GM18498 (cell line): ENCODE results near the gene ICA1.
A peak's percentile ranks its signal among the peaks of the same experiment; 100 is the strongest.

Experiments
- ATAC-seq: cut with Tn5 transposase; IDR thresholded peaks from one replicate; pipeline ENCODE4 v1.9.1; 2021; ENCODE audit warnings: mild to moderate bottlenecking, moderate library complexity; ENCODE audit not compliant: unreplicated experiment

The ICA1 gene

DNA sequence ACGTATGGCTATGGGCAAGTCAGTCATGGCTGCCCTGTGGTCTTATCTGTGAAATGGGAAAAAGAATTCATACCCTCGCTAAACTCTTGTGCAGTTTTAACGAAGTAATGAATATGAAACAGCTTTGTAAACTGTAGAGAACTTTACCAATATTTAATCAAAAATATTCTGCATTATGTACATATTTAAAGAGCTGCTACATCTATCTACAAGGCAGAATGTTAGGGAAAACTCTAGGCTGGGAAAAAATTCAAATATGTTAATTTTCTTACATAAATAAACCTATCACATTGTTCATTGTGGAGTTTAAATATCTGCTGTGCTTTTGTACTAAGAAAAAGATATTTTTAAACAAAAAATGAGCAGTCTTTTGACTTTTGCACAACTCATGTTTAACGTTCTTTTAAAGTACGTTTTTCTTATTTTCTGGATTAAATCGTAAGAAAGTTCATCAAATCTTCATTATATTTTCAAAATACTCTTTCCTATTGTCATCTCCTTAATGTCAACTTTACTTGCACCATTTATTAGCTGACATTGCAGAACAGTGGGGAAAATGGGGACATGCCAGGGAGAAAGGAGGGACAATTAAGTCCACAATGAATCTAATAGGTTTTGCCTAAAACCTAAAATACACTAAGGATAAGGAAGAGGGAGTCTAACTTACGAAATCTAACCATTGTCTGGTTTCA is 57.5 kb downstream of the ICA1 start:
- ATAC-seq, result no peak

DNA sequence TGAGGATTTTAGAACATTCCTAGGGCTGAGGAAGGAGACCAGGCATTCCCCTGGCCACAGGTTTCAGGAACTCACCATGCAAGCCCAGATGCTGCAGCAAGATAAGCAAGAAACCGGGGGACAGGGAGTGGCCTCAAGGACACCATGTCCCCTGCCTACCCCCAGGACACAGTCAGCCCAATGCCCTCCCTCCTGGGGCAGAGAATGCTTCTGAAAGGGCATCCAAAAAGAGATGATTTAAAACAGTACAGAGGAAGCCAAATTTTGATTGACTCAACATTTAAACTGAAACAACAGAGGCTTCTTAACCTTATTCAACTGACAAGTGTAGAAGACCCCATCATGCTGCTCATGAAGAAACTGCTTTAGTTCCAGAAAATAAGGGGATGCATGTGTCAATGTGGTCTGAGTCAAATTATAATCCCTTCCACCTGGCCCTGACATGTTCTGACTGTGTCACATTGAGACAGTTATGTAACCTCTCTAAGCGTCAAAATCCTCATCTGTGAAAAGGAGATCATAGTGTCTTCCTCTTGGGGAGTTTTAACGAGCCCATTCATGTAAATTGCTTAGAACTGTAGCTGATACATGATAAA is 60.0 kb downstream of the ICA1 start:
- ATAC-seq, result no peak

DNA sequence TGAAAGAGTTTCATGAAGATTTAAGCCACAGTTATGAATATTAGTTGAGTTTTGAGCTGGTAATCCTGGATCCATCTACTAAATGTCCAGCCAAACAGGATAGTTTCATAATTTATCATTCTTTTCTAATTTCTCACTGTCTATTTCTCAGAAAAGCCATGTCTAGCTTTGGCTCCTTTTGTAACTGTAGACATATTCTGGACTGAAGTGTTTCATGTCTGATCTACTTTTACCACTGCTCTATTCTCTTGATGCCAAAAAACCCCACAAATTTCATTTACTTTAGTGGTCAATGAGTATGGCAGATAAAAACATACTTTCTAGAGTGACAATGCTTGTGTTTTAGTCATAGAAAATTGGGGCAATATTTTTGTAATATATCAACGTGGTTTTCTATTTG is 61.2 kb downstream of the ICA1 start:
- ATAC-seq, result no peak

DNA sequence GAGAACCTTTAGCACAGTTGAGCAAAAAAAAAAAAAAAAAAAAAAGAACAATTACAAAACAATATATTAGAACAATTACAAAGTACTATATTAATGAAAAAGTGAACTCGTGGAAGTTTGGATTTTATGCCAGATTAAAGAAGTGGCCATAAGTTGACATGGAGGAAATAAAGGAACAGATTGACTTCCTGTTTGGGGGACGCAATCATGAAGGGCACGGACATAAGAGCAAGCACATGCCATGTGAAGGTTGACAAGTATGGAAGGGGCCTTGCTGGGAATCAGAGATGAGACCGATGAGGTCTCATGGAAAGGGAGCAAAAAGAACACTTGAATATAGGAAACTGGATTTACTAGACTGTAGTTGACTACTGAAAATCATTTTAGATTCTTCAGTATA is 61.7 kb downstream of the ICA1 start:
- ATAC-seq, result no peak

DNA sequence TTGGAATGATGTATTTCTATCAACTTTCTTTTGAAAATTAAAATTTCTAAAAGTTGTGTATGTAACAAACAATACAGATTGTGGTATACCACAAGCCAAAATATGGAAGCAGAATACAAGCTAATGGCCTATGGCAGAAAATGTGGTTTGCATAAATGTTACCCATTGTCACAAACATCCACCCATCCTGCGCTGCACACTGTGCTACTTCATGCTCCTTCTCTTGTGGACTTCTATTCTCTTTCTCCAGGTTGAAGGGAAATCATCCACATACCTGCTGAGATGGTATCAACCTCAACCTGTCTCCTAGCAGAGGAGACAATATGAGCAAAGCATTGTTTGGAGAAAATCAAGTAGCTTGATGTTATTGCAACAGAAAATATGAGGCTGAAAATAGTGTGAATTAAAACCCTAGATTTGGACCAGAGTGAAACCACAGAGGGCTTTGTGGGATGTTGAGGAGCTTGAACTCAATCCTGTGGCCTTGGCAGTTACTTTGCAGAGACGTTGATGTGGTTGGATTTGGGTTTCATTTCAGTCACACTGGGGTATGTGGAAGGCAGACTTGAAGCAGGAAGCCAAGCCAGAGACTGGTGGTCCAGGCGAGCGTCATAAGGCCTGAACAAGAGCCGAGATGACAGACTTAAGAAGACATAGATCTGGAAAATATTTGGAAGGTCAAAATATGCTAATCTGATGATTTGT is 63.8 kb downstream of the ICA1 start:
- ATAC-seq, result no peak

DNA sequence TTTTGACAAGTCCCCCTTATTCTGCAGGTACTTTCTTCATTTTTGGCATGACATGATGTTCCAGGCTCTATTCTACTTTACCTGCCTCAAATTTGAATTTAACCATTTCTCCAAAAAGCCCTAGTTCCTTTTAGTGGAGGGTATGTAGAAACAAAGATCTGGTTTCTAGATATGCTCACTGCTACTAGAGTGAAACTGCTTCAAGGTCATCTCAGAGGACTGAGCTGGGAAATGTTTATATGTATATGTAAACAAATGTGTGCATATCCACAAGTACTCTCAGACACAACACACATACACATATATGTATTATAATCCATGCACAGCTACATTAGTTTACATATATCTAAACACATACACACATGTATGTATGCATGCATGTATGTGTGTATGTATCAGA is 69.1 kb downstream of the ICA1 start:
- no peak for ATAC-seq

DNA sequence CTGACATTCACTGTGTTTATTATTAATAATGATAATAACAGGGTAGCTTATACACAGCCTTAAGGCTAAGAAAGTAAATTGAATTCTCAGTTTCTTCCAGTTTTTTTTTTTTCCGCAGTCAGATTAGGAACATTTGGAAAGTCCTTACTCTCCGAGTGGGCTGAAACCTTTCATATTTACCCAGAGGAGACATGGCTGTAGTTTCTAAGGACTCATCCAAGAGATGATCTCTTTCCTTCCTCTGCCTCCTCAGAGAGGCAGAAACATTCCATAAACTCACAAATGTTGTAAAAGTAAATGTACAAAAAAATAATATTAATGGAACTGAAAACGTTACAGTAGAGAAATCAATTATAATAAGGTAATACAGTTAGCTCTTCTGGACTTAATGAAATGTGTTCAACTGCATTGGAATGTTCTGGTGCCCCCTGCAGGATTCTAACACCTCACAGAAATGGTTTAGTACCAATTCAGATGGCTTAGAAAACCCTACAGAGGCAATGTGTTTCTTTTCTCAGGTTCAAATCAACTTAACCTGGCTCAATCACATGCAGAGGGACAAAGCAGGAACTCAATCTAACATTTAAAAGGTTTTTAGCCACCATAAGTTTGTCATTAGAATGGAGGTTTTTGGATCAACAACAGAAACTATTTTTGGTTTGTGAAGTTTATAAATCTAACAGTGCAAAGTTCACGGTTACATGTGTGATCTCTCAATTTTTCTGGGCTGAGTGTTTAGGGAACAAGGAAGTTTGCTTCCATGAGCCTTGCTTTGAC is 71.7 kb downstream of the ICA1 start:
- peak; percentile 84 for ATAC-seq

DNA sequence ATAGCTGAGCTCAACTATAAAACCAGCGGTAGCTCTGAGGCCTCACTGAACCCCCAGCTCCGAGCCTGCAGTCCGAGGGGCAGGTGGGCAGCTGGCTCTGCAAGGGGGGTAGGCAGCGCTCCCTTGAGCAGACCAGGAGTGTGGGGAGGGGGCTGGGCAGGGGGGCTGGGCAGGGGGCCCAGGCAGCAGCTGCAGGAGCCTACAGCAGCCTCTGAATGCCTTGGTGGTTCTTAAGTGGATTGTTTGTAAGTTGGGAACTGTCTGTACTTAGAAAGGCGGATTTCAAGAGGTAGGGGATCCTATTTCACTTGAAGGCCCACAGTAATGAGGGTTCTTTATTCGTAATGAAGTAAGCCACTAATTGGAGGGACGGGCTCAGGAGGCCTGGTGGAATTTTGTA is 72.3 kb downstream of the ICA1 start:
- ATAC-seq, result no peak

DNA sequence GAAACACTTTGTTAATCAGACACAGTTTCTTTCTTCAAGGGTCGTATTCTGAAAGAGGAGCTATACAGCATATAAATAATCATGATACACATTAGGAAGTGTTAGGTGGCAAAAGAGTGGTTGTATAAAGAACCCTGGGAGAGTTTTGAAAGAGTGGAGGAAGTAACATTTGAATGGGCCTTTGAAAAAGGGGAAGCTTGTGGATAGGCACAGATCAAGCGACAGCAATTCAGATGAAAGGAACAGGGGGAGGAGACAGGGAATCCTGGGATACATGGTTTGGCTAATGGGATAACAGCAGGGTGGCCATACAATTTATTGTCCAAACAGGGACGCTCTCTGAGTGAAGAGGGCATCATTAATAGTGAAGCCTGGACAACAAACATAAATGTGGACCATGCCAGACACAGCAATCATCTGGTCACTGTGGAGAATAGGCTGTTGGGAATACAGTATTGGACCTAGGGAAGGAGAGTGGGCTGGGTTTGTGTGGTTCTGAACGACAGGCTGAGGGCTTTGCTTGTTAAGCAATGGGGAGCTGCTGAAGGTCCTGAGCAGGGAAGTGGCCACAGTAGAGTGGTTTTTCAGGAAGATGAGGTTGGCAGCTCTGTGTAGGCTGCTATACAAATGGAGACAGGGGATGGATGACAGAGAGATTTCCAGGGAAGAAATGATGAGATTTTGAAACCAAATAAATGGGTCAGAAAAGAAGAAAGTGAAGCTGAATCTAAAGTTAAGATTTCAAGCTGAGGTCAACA is 75.9 kb downstream of the ICA1 start:
- no peak for ATAC-seq

DNA sequence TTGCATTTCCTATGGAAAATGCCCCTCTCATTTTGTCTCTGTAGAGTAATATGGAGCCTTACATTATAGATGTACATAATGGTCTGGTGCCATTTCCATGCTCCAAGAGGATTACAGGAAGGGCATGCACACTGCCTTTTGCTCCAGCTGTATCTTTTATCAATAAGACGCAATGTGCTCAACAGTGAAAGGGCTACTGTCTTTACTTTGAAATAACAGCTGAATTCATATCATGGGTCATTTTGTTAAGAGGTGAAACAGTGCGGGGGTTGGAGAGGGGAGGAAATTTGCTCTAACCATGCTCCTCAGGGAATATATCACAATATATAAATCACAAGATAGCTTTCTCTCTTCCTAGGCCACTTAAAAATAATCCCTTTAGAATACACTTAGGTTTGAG is 77.7 kb downstream of the ICA1 start:
- ATAC-seq, result no peak

DNA sequence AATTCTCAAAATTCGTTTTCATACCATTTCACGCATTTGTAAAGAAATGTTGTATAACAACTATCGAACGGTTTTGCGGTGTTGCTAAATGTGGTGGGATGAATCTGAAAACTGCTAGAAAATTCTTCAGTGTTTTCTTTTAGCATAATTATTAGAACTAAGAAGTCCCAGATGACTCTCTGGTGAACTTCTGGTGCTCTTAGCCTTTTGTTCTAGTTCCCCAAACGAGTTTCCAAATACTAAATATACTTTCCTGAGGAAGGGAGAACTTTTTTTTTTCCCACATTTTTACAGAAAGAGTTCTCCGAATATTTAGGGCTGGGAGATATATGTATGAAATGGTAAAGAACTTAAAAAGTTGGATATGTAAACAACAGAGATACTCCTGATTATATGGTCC is 82.5 kb downstream of the ICA1 start:
- no peak for ATAC-seq

DNA sequence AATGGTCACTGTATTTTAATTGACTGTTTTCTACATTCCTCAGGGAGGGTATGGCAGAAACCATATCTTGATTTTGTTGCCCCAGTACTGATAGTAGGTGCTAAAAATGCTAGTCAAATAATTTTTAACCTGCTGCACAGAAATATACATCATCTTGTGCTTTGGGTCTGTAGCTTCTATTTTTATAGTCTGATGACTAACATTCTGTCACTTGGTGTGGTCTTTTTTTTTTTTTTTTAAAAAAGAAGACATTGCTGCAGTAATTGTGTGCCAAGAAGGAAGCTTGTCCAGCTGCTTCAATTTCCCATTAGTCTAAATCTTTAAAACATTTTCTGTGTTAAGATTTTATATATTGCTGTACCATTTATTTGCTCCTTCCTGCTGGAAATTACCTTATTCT is 83.6 kb downstream of the ICA1 start:
- no peak for ATAC-seq

DNA sequence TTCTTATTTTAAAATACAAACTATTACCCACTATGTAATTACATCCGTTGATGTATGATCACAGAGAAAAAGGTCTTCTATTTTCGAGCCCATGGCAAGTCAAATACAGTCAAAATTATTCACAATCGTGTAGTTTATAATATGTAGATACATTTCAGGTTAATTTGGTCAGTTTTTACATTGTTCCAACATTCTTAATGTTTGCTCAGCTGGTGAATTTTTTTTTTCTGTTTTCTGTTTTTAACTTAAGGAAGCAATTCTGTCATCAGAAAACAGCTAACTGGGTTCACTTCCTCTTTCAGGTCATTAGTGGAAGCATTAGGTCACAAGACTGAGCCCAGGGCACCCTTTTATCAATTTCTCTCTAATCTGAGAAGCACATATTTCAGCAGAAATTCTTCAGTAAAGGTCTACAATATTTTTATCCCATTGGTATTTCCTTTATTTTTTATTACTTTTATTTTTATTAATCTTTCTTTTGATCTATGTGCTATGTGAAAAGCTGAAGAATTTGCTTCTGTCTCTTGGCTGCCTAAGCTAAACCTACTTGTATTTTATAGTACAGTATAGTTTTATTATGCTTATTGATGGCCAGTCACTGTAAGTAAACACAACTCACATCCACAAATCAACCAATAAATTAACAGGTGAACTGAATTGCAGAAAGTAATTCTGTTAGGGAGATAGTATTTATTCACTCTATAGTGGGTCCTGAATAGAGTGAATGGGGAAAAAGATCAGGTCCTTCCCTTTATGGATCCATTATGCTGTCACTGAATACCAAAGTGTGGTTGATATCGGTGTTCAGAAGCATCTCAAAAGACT is 84.6 kb downstream of the ICA1 start:
- peak; percentile 47 for ATAC-seq

DNA sequence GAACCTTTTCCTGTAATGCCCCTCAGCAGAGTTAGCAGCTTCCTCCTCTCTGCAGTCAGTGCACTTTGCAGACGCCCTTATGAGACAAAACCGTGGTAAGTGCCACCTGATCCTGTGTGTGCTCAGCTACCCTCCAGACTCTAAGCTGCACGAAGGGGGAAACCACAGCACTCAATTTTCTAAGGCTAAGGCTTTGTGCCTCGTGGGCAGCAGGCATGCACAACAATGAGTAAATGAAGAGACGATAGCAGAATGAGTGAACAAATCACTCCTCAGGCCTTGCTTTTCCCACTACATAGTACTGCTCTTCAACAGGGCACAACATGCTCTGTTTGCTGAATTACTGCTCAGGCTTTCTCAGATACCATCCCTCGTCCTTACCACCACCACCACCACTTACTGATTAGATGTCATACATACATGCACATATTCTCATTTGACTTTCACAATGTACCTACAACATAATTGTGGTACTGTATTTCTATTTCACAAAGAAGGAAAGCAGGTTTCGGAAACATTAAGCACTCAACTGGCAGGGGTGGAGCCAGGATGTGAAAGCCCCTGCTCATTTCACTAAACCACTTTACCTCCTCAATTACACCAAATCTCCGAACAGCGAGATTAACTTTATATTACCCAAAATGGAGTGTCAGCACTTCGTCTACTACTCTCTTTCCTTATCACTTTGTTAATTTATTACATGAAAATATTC is 85.4 kb downstream of the ICA1 start:
- peak; percentile 80 for ATAC-seq

DNA sequence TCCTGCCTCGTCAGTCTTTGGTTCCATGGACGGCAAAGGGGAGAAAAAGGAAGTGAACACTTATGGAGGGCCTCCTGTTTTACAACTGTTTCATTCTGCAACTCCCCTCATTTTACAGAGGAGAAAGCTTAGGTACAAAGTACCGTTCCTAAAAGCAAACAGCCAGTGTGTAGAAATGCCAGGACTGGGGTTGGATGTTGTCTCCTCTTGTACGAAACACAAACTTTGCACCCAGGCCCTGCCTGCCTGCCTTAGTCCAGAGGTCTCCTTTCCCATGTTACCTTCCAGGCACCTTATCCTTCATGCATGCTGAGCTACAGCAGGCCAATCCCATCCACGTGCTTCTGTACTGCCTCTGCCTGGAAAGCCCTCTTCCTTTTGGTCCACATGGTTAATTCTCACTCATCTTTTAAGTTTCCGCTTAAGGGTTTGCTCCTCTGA is 86.0 kb downstream of the ICA1 start:
- ATAC-seq, result no peak

DNA sequence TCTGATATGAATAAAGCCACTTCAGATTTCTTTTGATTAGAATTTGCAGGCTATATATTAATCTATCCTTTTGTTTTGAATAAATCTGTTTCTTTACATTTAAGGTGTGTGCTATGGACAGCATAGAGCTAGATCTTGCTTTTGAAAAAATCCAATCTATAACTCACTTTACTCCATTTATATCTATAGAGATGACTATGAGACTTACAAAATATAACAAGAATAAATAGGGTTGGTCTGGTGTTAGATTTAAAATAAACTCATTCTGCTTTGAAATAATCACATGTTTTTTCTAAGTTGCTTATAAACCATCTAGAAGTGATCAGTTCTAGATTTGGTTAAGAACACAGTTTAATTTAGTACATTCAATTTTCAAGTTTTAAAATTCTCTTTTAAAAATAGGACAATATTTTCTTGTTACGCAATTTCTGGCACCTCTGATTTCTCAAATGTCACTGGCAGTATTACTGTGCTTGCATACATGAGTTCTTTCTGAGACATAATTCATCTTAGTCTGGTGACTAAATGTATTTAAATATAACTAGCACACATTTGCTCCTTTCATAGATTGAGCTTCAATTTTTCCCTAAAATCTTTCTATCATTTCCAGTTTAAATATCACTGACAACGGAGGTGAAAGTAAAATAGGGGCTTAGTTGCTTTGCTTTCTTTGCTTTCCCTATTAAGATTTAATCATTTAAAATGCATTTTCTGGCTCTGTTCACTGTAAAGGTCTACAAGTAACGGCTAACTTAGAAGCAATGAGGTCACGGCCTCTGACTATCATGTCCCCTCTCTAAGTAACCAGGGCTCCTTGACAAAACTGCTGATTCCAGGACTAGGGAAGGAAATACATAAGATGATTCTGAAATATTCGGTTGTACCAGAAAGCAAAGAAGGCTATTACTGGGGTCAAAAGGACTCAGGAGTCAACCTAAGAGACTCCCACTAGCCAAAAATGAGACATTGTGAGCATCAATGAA is 89.3 kb downstream of the ICA1 start:
- no peak for ATAC-seq

DNA sequence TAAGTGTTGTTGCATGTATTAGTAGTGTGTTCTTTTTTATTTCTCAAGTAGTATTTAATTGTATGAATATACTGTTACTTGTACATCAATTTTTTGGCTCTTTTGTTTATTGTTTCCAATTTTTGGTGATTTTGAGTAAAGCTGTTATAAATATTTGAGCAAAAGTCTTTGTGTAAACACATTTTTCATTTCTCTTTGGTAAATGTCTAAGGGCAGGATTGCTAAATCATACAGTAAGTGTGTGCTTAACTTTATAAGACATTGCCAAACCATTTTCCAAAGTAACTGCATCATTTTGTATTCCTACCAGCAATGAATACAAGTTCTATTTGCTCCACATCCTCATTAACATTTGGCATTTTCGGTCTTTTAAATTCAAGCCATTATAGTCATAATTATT is 92.8 kb downstream of the ICA1 start:
- no peak for ATAC-seq

DNA sequence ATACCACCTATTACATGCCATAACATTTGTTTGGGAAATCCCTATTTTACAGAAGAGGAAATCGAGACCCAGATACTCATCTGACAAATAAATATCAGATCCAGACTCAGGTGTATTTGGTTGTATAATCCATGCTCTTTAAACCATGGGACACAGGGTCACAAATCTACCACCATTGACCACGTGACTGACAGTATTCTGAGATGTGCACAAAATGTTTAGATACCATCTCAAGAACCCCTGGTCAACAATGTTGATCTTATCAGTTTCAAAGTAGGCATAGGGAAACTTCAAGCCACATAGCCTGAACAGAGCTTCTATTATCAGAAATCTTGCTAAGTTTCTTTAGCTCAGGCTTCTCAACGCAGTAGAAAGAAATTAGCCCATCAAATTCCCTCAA is 93.6 kb downstream of the ICA1 start:
- no peak for ATAC-seq
